ENCODE results near the gene BRAF.

DNA sequence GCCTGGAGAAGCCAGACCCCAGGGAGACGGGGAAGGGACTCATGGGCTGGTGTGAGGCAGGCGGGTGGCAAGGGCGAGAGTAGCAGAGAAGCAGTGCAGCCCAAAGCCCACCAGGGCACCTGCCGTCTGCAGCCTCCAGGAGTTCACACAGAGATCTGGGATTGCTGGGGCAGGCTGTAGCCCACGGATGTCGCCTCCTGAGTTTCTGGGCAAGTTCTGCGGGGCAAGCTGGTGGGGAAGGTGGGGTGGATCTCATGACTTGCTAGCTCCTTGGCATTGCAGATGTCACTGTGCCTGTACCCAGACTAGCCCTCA, 246.0 kb downstream of the BRAF start:
- TF ChIP-seq SP1 (IDR thresholded peaks at IDR 0.05; ENCODE audit: low read depth) (no peak), POLR2A (IDR thresholded peaks at IDR 0.05; ENCODE audit: borderline replicate concordance, extremely low read depth, insufficient read depth, insufficient read length) (no peak), SRF (IDR thresholded peaks at IDR 0.05; ENCODE audit: low read depth) (no peak), RAD21 (IDR thresholded peaks at IDR 0.05; ENCODE audit: low read depth) (no peak)
- TF ChIP-seq, protein P1, sequence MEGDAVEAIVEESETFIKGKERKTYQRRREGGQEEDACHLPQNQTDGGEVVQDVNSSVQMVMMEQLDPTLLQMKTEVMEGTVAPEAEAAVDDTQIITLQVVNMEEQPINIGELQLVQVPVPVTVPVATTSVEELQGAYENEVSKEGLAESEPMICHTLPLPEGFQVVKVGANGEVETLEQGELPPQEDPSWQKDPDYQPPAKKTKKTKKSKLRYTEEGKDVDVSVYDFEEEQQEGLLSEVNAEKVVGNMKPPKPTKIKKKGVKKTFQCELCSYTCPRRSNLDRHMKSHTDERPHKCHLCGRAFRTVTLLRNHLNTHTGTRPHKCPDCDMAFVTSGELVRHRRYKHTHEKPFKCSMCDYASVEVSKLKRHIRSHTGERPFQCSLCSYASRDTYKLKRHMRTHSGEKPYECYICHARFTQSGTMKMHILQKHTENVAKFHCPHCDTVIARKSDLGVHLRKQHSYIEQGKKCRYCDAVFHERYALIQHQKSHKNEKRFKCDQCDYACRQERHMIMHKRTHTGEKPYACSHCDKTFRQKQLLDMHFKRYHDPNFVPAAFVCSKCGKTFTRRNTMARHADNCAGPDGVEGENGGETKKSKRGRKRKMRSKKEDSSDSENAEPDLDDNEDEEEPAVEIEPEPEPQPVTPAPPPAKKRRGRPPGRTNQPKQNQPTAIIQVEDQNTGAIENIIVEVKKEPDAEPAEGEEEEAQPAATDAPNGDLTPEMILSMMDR (IDR thresholded peaks at IDR 0.05 in 2 of 3, conservative IDR thresholded peaks at IDR 0.05 in 1 of 3; ENCODE audit: borderline replicate concordance in 1 of 3, insufficient read depth in 1 of 3, low read depth in 2 of 3, low read length in 2 of 3): no peak

All from HCT116 (cell line).